ENCODE data around the gene HECTD3. TPM values are rescaled to one million over a fixed set of nuclear protein-coding genes. Genes with fewer than 3 reads are reported as not detected.

The HECTD3 gene
- total and polyA plus RNA-seq, 9 of the 15 experiments (the other 6 are each of a cell fraction or from before 2014, with no cell fraction given) = 6.3 to 50.8 (median 18.9) TPM

DNA sequence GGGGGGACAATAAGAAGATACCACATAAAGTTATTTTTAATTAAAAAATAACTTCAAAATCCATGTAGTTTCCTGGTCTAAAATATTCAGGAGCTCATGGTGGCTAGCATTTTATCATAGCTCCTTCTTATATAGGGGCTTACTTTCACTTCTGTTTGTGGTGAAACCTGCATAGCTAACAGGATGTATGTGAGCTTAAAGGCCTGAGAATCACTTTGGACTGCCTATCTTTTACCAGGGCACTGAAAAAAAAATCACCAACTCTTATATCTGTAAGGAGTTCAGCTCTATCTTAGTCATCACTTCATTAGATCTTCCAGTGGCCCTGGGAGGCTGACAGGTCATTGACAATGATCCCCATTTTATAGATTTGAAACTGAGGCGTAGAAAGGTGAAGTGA is 22.2 kb upstream of the HECTD3 start (continued):
- TF ChIP-seq SMAD4 (CRISPR knock-in tag; conservative IDR thresholded peaks at IDR 0.05) = no peak
- TF ChIP-seq, protein P1, sequence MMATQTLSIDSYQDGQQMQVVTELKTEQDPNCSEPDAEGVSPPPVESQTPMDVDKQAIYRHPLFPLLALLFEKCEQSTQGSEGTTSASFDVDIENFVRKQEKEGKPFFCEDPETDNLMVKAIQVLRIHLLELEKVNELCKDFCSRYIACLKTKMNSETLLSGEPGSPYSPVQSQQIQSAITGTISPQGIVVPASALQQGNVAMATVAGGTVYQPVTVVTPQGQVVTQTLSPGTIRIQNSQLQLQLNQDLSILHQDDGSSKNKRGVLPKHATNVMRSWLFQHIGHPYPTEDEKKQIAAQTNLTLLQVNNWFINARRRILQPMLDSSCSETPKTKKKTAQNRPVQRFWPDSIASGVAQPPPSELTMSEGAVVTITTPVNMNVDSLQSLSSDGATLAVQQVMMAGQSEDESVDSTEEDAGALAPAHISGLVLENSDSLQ (IDR thresholded peaks at IDR 0.05) = no peak
- no peak for TF ChIP-seq ATF7 (IDR thresholded peaks at IDR 0.05)
- no peak for TF ChIP-seq BMI1 (IDR thresholded peaks at IDR 0.05; ENCODE audit: low read length)

DNA sequence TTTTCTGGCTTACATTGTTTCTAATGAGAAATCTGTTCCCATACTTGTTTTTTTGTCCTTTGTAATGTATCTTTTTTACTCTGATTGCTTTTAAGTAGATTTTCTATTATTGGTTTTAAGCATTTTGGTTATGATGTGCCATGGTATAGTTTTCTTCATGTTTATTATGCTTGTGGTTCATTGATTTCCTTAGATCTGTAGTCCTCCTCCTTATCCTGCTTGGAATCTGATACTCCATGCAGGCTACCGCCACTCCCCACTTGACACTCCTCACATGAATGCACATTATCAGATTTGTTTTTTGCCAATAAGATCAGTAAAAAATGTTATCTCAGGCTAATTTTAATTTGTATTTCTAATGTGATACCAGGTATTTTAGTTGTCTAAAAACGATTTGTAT is 21.7 kb upstream of the HECTD3 start:
- no peak overlapping the region for H3K4me2 ChIP-seq (ENCODE audit: insufficient read depth, low read length)
- peaks cover 22 to 23% of the 10 kb centered on the region in 2 experiments; a peak in 4 of 5 replicates for H3K4me1 ChIP-seq (replicated peaks in 1 of 2; ENCODE audit: control insufficient read depth in 2 of 2, insufficient read depth in 2 of 2, low read length in 2 of 2)
- in situ Hi-C loops (cut with MboI) = no loop called here
- ChIA-PET CTCF (ENCODE audit: low intra/inter-chr PET ratio) (no interaction called here), POLR2A (interaction anchor here (1.0 to 2.4 kb wide), 3 partner anchors 16 to 214 kb away, joined by 3 to 20 read pairs (median 8); partner anchors contain the start of genes HECTD3 and UROD)
- intact Hi-C loops (cut with micrococcal nuclease) = no loop called here
- no peaks in the 10 kb centered on the region for H3K36me3 ChIP-seq (ENCODE audit: control insufficient read depth, insufficient read depth, low read length)
- no TSS peak for BruUV-seq (replicated peaks)
- no peak overlapping the region for H2AFZ ChIP-seq (ENCODE audit: low read depth, low read length)
- no peaks in the 10 kb centered on the region for H3K9me1 ChIP-seq (ENCODE audit: control insufficient read depth, insufficient read depth, low read length)
- no peaks in the 10 kb centered on the region for H3K79me2 ChIP-seq (ENCODE audit: control insufficient read depth, insufficient read depth, low read length)
- WGBS (ENCODE audit: insufficient coverage, low coverage, missing lambda C conversion rate) = 0% methylated on average over 2 of the region's 2 CpGs
- no peak for ATAC-seq
- no peak overlapping the region for H3K9ac ChIP-seq (ENCODE audit: insufficient read depth in 1 of 2, low read depth in 2 of 2, low read length in 2 of 2)
- DNase-seq (ENCODE audit: extremely low read depth in 1 of 4, low spot score in 3 of 4) = no peak
- H3K27ac ChIP-seq (ENCODE audit: extremely low read depth, low read depth, low read length) = no peak overlapping the region
- H4K20me1 ChIP-seq (replicated peaks; ENCODE audit: control insufficient read depth, insufficient read depth, low read length) = no peaks in the 10 kb centered on the region
- no peak overlapping the region for H3K4me3 ChIP-seq
- H3K9me3 ChIP-seq (replicated peaks; ENCODE audit: control insufficient read depth, insufficient read depth, low read depth, low read length) = no peaks in the 10 kb centered on the region
- FAIRE-seq = no peak
- peaks cover 0 to 10% of the 10 kb centered on the region in 2 experiments; a peak in 2 of 5 replicates for H3K27me3 ChIP-seq (ENCODE audit: control insufficient read depth in 2 of 2, insufficient read depth in 2 of 2, low read length in 2 of 2)
- TF ChIP-seq SAP30 (IDR thresholded peaks at IDR 0.05; ENCODE audit: borderline replicate concordance, insufficient read depth, low read depth, low read length, poor library complexity, severe bottlenecking) (no peak), ZNF143 (CRISPR knock-in tag; IDR thresholded peaks at IDR 0.05) (no peak), ZNF668 (CRISPR knock-in tag; IDR thresholded peaks at IDR 0.05) (no peak), U2AF1 (optimal IDR thresholded peaks at IDR 0.05; ENCODE audit: low read depth, low read length) (no peak), MYNN (IDR thresholded peaks at IDR 0.05) (no peak), MYNN (CRISPR knock-in tag; IDR thresholded peaks at IDR 0.05) (no peak), ARNT (IDR thresholded peaks at IDR 0.05) (no peak), LCOR (CRISPR knock-in tag; IDR thresholded peaks at IDR 0.05) (no peak), CBX8 (IDR thresholded peaks at IDR 0.05; ENCODE audit: borderline replicate concordance, extremely low read depth, low read depth, low read length, poor library complexity, severe bottlenecking) (no peak), XRCC3 (IDR thresholded peaks at IDR 0.05) (no peak), DIDO1 (tag; IDR thresholded peaks at IDR 0.05; ENCODE audit: low read depth) (no peak)
- TF ChIP-seq, protein P2, sequence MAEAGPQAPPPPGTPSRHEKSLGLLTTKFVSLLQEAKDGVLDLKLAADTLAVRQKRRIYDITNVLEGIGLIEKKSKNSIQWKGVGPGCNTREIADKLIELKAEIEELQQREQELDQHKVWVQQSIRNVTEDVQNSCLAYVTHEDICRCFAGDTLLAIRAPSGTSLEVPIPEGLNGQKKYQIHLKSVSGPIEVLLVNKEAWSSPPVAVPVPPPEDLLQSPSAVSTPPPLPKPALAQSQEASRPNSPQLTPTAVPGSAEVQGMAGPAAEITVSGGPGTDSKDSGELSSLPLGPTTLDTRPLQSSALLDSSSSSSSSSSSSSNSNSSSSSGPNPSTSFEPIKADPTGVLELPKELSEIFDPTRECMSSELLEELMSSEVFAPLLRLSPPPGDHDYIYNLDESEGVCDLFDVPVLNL (CRISPR knock-in tag; IDR thresholded peaks at IDR 0.05; ENCODE audit: low read depth) = no peak
- TF ChIP-seq, protein P3, sequence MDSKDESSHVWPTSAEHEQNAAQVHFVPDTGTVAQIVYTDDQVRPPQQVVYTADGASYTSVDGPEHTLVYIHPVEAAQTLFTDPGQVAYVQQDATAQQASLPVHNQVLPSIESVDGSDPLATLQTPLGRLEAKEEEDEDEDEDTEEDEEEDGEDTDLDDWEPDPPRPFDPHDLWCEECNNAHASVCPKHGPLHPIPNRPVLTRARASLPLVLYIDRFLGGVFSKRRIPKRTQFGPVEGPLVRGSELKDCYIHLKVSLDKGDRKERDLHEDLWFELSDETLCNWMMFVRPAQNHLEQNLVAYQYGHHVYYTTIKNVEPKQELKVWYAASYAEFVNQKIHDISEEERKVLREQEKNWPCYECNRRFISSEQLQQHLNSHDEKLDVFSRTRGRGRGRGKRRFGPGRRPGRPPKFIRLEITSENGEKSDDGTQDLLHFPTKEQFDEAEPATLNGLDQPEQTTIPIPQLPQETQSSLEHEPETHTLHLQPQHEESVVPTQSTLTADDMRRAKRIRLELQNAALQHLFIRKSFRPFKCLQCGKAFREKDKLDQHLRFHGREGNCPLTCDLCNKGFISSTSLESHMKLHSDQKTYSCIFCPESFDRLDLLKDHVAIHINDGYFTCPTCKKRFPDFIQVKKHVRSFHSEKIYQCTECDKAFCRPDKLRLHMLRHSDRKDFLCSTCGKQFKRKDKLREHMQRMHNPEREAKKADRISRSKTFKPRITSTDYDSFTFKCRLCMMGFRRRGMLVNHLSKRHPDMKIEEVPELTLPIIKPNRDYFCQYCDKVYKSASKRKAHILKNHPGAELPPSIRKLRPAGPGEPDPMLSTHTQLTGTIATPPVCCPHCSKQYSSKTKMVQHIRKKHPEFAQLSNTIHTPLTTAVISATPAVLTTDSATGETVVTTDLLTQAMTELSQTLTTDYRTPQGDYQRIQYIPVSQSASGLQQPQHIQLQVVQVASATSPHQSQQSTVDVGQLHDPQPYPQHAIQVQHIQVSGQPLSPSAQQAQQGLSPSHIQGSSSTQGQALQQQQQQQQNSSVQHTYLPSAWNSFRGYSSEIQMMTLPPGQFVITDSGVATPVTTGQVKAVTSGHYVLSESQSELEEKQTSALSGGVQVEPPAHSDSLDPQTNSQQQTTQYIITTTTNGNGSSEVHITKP (IDR thresholded peaks at IDR 0.05; ENCODE audit: partially characterized antibody) = no peak
